ENCODE measurements around the gene FRMD3.

DNA sequence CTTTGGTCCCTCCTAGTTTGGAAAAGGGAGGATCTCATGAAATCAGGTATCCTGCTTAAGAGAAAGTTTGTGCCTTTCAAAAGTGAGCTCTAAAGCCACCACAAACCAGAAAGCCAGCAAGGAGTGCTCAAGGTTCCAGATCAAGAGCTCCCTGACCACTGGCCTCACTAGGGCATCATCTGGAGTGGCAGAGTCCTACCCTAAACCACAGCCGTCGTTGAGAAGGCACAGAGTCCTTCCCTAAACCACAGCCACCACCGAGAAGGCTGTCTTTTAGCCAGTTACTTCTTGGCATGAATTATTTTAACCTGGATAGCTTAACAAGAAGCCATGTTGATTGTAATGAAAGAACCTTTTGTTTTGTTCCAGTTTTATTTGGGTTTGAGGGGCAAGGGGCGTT lies 102.9 kb downstream of the FRMD3 start:
- TF ChIP-seq, protein P1, sequence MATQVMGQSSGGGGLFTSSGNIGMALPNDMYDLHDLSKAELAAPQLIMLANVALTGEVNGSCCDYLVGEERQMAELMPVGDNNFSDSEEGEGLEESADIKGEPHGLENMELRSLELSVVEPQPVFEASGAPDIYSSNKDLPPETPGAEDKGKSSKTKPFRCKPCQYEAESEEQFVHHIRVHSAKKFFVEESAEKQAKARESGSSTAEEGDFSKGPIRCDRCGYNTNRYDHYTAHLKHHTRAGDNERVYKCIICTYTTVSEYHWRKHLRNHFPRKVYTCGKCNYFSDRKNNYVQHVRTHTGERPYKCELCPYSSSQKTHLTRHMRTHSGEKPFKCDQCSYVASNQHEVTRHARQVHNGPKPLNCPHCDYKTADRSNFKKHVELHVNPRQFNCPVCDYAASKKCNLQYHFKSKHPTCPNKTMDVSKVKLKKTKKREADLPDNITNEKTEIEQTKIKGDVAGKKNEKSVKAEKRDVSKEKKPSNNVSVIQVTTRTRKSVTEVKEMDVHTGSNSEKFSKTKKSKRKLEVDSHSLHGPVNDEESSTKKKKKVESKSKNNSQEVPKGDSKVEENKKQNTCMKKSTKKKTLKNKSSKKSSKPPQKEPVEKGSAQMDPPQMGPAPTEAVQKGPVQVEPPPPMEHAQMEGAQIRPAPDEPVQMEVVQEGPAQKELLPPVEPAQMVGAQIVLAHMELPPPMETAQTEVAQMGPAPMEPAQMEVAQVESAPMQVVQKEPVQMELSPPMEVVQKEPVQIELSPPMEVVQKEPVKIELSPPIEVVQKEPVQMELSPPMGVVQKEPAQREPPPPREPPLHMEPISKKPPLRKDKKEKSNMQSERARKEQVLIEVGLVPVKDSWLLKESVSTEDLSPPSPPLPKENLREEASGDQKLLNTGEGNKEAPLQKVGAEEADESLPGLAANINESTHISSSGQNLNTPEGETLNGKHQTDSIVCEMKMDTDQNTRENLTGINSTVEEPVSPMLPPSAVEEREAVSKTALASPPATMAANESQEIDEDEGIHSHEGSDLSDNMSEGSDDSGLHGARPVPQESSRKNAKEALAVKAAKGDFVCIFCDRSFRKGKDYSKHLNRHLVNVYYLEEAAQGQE (IDR thresholded peaks at IDR 0.05), result no peak
- TF ChIP-seq, protein P2, sequence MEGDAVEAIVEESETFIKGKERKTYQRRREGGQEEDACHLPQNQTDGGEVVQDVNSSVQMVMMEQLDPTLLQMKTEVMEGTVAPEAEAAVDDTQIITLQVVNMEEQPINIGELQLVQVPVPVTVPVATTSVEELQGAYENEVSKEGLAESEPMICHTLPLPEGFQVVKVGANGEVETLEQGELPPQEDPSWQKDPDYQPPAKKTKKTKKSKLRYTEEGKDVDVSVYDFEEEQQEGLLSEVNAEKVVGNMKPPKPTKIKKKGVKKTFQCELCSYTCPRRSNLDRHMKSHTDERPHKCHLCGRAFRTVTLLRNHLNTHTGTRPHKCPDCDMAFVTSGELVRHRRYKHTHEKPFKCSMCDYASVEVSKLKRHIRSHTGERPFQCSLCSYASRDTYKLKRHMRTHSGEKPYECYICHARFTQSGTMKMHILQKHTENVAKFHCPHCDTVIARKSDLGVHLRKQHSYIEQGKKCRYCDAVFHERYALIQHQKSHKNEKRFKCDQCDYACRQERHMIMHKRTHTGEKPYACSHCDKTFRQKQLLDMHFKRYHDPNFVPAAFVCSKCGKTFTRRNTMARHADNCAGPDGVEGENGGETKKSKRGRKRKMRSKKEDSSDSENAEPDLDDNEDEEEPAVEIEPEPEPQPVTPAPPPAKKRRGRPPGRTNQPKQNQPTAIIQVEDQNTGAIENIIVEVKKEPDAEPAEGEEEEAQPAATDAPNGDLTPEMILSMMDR (IDR thresholded peaks at IDR 0.05; ENCODE audit: low read depth, low read length, missing input control), result no peak
- TF ChIP-seq EGR1 (IDR thresholded peaks at IDR 0.05; ENCODE audit: low read depth in 2 of 2) (no peak), TAF1 (conservative IDR thresholded peaks at IDR 0.05) (no peak)
